GM23338 (cell line): ENCODE results near the gene PIAS1. TPM values are rescaled to one million over a fixed set of nuclear protein-coding genes. Genes with fewer than 3 reads are reported as not detected.

Source experiments
- ATAC-seq: fragments of 200-7000 bp; cut with Tn5 transposase; 3 replicates; pipeline ENCODE4 v1.9.1; 2020
- DNase-seq: peaks from one replicate; pipeline ENCODE4 v3.0.0-alpha.2; 2015; ENCODE audit warnings: low spot score
- H2AFZ ChIP-seq: fragments of 200-600 bp; sonication (generic); 2 replicates; pipeline ENCODE4 v1.8.0; 2016; ENCODE audit warnings: antibody characterized with exemption, mild to moderate bottlenecking, moderate library complexity
- H3F3A ChIP-seq: fragments of 200-600 bp; sonication (generic); replicated peaks from 2 replicates; pipeline ENCODE4 v1.8.0; 2017; ENCODE audit warnings: antibody characterized with exemption, mixed run types, low read depth
- H3K27ac ChIP-seq: fragments of 200-600 bp; sonication (generic); 2 replicates; pipeline ENCODE4 v1.6.1; 2016; ENCODE audit warnings: low read depth
- H3K27me3 ChIP-seq: fragments of 200-600 bp; sonication (generic); 2 replicates; pipeline ENCODE4 v1.8.0; 2016; ENCODE audit warnings: mild to moderate bottlenecking, mixed run types, moderate library complexity; ENCODE audit not compliant: insufficient read depth
- H3K36me3 ChIP-seq: fragments of 200-600 bp; sonication (generic); 2 replicates; pipeline ENCODE4 v1.8.0; 2016; ENCODE audit warnings: mild to moderate bottlenecking; ENCODE audit not compliant: insufficient read depth
- H3K4me1 ChIP-seq: fragments of 200-600 bp; sonication (generic); 2 replicates; pipeline ENCODE4 v1.8.0; 2016; ENCODE audit warnings: mild to moderate bottlenecking, moderate library complexity; ENCODE audit not compliant: insufficient read depth
- H3K4me2 ChIP-seq: fragments of 200-600 bp; sonication (generic); 2 replicates; pipeline ENCODE4 v1.7.1; 2017; ENCODE audit warnings: mixed run types
- H3K4me3 ChIP-seq: fragments of 200-600 bp; sonication (generic); 2 replicates; pipeline ENCODE4 v1.6.1; 2016; ENCODE audit warnings: mixed run types
- H3K79me2 ChIP-seq: fragments of 200-600 bp; sonication (generic); replicated peaks from 2 replicates; pipeline ENCODE4 v1.8.0; 2017; ENCODE audit warnings: mild to moderate bottlenecking; ENCODE audit not compliant: insufficient read depth
- H3K9me2 ChIP-seq: fragments of 200-600 bp; sonication (generic); 2 replicates; pipeline ENCODE4 v1.8.0; 2017; ENCODE audit not compliant: insufficient read depth
- H4K20me1 ChIP-seq: fragments of 200-600 bp; sonication (generic); replicated peaks from 2 replicates; pipeline ENCODE4 v1.8.0; 2017; ENCODE audit warnings: mild to moderate bottlenecking; ENCODE audit not compliant: insufficient read depth
- H3K27ac Mint-ChIP-seq: 2 replicates; pipeline ENCODE4 v1.8.0; 2020; ENCODE audit warnings: inconsistent platforms, mild to moderate bottlenecking, moderate library complexity, mixed read lengths
- H3K27me3 Mint-ChIP-seq: 3 replicates; pipeline ENCODE4 v1.8.0; 2022; ENCODE audit warnings: low read depth, mild to moderate bottlenecking, moderate library complexity, mixed read lengths, inconsistent platforms; ENCODE audit not compliant: insufficient read depth, poor library complexity
- H3K36me3 Mint-ChIP-seq: 3 replicates; pipeline ENCODE4 v1.8.0; 2021; ENCODE audit warnings: low read depth, mild to moderate bottlenecking, inconsistent platforms, moderate library complexity, mixed read lengths
- H3K4me1 Mint-ChIP-seq: 3 replicates; pipeline ENCODE4 v1.8.0; 2020; ENCODE audit warnings: mild to moderate bottlenecking, inconsistent platforms, mixed read lengths
- H3K4me3 Mint-ChIP-seq: 3 replicates; pipeline ENCODE4 v1.8.0; 2021; ENCODE audit warnings: moderate library complexity, mild to moderate bottlenecking, inconsistent platforms, mixed read lengths
- H3K9me3 Mint-ChIP-seq: 3 replicates; pipeline ENCODE4 v1.8.0; 2020; ENCODE audit warnings: moderate library complexity, mild to moderate bottlenecking, inconsistent platforms, mixed read lengths
- CREB1 ChIP-seq: fragments of 250-450 bp; sonication (Bioruptor Pico); IDR thresholded peaks from 2 replicates; pipeline ENCODE4 v1.5.0; 2020; ENCODE audit warnings: low read depth, mild to moderate bottlenecking, moderate library complexity
- CTCF ChIP-seq, 2 experiments: fragments of 200-600 bp in 1 of 2; sonication (generic) in 1 of 2; conservative IDR thresholded peaks; 2 replicates each; pipeline versions ENCODE4 v1.5.1 to v1.6.1; 2016 to 2017; ENCODE audit warnings: antibody characterized with exemption in 2 of 2, low read depth in 2 of 2, mild to moderate bottlenecking in 2 of 2, moderate library complexity in 1 of 2
- EZH2 ChIP-seq: fragments of 200-600 bp; sonication (generic); IDR thresholded peaks from one replicate; pipeline ENCODE4 v1.8.0; 2017; ENCODE audit warnings: antibody characterized with exemption, mild to moderate bottlenecking, low read depth; ENCODE audit not compliant: unreplicated experiment
- EZH2phosphoT487 ChIP-seq: fragments of 200-600 bp; sonication (generic); IDR thresholded peaks from one replicate; pipeline ENCODE4 v1.8.1; 2018; ENCODE audit warnings: antibody characterized with exemption; ENCODE audit not compliant: unreplicated experiment
- JUNB ChIP-seq: IDR thresholded peaks from one replicate; pipeline ENCODE4 v1.6.1; 2016; ENCODE audit warnings: antibody characterized with exemption; ENCODE audit not compliant: unreplicated experiment
- NANOG ChIP-seq: IDR thresholded peaks from 2 replicates; pipeline ENCODE4 v1.6.1; 2016; ENCODE audit warnings: antibody characterized with exemption, borderline replicate concordance
- POLR2AphosphoS5 ChIP-seq: IDR thresholded peaks from 2 replicates; pipeline ENCODE4 v1.6.1; 2016; ENCODE audit warnings: antibody characterized with exemption, low read depth
- REST ChIP-seq: IDR thresholded peaks from one replicate; pipeline ENCODE4 v1.6.1; 2018; ENCODE audit warnings: antibody characterized with exemption; ENCODE audit not compliant: unreplicated experiment
- STAT1 ChIP-seq: IDR thresholded peaks from one replicate; pipeline ENCODE4 v1.6.1; 2016; ENCODE audit warnings: antibody characterized with exemption; ENCODE audit not compliant: unreplicated experiment
- ZNF114 ChIP-seq: fragments of 250-450 bp; sonication (Bioruptor Pico); IDR thresholded peaks from 2 replicates; pipeline ENCODE4 v1.5.0; 2020; ENCODE audit warnings: mild to moderate bottlenecking, moderate library complexity
- ZNF331 ChIP-seq: fragments of 250-450 bp; sonication (Bioruptor Pico); IDR thresholded peaks from 2 replicates; pipeline ENCODE4 v1.5.0; 2020; ENCODE audit warnings: low read depth, mild to moderate bottlenecking, moderate library complexity
- polyA plus RNA-seq: library from polyadenylated mRNA; unstranded; fragments of >200 nt; fragmentation: Nextera tagmentation; extraction: Ambion mirVana; gene quantifications from 2 replicates; pipeline ENCODE4 v1.2.1, GENCODE V29; 2016
- total RNA-seq: library from RNA; depleted of rRNA; stranded (reverse); fragments of >200 nt; shearing (Covaris generic); gene quantifications from 2 replicates; pipeline ENCODE4 v1.2.3, GENCODE V29; 2014
- TF ChIP-seq, protein P1 (sequence below): fragments of 250-450 bp; sonication (Bioruptor Pico); IDR thresholded peaks from 2 replicates; pipeline ENCODE4 v1.5.0; 2020; ENCODE audit warnings: mild to moderate bottlenecking, moderate library complexity
- TF ChIP-seq, protein P2 (sequence below): IDR thresholded peaks from 2 replicates; pipeline ENCODE4 v1.6.1; 2016; ENCODE audit warnings: antibody characterized with exemption

Gene PIAS1
- total and polyA plus RNA-seq, 2 experiments from 2014 or later = 30.7 to 32.1 TPM

DNA sequence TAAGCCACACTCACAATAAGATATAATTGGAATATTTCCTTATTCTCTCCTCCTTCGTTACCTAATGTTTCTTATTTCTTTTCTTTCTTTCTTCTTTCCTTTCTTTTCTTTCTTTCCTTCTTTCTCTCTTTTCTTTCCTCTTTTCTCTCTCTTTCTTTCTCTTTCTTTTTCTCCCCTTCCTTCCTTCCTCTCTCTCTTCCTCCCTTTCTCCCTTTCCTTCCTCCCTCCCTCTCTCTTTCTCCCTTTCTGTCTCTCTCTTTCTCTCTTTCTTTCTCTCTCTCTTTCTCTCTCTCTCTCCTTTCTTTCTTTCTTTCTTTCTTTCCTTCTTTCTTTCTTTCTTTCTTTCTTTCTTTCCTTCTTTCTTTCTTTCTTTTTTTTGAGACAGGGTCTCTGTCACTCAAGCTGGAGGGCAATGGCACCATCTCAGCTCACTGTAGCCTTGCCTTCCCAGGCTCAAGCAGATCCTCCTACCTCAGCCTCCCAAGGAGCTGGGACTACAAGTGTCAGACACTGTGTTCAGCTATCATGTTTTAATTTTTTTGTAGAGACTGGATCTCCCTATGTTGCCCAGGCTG, 19.3 kb upstream of the PIAS1 start:
- Histone ChIP-seq H3F3A (no peaks in the 10 kb centered on the region), H3K4me3 (no peak overlapping the region), H3K4me1 (no peaks in the 10 kb centered on the region), H3K4me2 (no peak overlapping the region), H3K79me2 (no peaks in the 10 kb centered on the region), H3K27ac (no peak overlapping the region), H3K36me3 (no peaks in the 10 kb centered on the region), H3K9me2 (no peaks in the 10 kb centered on the region), H4K20me1 (no peaks in the 10 kb centered on the region), H2AFZ (no peak overlapping the region; the same call in 1 of the 2 replicates), H3K27me3 (no peaks in the 10 kb centered on the region)
- no peak overlapping the region for H3K4me3 Mint-ChIP-seq
- H3K9me3 Mint-ChIP-seq = peaks cover 2% of the 10 kb centered on the region; the same call in 1 of the 3 replicates
- no peak overlapping the region for H3K27ac Mint-ChIP-seq
- H3K36me3 Mint-ChIP-seq = no peaks in the 10 kb centered on the region
- DNase-seq (no peak), ATAC-seq (no peak)
- no peak for TF ChIP-seq POLR2AphosphoS5
- TF ChIP-seq NANOG = no peak
- TF ChIP-seq REST = no peak
- TF ChIP-seq, protein P1, sequence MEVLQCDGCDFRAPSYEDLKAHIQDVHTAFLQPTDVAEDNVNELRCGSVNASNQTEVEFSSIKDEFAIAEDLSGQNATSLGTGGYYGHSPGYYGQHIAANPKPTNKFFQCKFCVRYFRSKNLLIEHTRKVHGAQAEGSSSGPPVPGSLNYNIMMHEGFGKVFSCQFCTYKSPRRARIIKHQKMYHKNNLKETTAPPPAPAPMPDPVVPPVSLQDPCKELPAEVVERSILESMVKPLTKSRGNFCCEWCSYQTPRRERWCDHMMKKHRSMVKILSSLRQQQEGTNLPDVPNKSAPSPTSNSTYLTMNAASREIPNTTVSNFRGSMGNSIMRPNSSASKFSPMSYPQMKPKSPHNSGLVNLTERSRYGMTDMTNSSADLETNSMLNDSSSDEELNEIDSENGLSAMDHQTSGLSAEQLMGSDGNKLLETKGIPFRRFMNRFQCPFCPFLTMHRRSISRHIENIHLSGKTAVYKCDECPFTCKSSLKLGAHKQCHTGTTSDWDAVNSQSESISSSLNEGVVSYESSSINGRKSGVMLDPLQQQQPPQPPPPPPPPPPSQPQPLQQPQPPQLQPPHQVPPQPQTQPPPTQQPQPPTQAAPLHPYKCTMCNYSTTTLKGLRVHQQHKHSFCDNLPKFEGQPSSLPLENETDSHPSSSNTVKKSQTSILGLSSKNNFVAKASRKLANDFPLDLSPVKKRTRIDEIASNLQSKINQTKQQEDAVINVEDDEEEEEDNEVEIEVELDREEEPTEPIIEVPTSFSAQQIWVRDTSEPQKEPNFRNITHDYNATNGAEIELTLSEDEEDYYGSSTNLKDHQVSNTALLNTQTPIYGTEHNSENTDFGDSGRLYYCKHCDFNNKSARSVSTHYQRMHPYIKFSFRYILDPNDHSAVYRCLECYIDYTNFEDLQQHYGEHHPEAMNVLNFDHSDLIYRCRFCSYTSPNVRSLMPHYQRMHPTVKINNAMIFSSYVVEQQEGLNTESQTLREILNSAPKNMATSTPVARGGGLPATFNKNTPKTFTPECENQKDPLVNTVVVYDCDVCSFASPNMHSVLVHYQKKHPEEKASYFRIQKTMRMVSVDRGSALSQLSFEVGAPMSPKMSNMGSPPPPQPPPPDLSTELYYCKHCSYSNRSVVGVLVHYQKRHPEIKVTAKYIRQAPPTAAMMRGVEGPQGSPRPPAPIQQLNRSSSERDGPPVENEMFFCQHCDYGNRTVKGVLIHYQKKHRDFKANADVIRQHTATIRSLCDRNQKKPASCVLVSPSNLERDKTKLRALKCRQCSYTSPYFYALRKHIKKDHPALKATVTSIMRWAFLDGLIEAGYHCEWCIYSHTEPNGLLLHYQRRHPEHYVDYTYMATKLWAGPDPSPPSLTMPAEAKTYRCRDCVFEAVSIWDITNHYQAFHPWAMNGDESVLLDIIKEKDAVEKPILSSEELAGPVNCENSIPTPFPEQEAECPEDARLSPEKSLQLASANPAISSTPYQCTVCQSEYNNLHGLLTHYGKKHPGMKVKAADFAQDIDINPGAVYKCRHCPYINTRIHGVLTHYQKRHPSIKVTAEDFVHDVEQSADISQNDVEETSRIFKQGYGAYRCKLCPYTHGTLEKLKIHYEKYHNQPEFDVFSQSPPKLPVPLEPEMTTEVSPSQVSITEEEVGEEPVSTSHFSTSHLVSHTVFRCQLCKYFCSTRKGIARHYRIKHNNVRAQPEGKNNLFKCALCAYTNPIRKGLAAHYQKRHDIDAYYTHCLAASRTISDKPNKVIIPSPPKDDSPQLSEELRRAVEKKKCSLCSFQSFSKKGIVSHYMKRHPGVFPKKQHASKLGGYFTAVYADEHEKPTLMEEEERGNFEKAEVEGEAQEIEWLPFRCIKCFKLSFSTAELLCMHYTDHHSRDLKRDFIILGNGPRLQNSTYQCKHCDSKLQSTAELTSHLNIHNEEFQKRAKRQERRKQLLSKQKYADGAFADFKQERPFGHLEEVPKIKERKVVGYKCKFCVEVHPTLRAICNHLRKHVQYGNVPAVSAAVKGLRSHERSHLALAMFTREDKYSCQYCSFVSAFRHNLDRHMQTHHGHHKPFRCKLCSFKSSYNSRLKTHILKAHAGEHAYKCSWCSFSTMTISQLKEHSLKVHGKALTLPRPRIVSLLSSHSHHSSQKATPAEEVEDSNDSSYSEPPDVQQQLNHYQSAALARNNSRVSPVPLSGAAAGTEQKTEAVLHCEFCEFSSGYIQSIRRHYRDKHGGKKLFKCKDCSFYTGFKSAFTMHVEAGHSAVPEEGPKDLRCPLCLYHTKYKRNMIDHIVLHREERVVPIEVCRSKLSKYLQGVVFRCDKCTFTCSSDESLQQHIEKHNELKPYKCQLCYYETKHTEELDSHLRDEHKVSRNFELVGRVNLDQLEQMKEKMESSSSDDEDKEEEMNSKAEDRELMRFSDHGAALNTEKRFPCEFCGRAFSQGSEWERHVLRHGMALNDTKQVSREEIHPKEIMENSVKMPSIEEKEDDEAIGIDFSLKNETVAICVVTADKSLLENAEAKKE (CRISPR knock-in tag) = no peak
- TF ChIP-seq ZNF114 = no peak
- no peak for TF ChIP-seq CREB1 (CRISPR knock-in tag)
- TF ChIP-seq, protein P2, sequence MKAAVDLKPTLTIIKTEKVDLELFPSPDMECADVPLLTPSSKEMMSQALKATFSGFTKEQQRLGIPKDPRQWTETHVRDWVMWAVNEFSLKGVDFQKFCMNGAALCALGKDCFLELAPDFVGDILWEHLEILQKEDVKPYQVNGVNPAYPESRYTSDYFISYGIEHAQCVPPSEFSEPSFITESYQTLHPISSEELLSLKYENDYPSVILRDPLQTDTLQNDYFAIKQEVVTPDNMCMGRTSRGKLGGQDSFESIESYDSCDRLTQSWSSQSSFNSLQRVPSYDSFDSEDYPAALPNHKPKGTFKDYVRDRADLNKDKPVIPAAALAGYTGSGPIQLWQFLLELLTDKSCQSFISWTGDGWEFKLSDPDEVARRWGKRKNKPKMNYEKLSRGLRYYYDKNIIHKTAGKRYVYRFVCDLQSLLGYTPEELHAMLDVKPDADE = no peak
- TF ChIP-seq ZNF331 (CRISPR knock-in tag) = no peak
- no peak for TF ChIP-seq EZH2phosphoT487
- no peak for TF ChIP-seq EZH2
- no peak for TF ChIP-seq CTCF (conservative IDR thresholded peaks at IDR 0.05; ENCODE audit: low read depth in 2 of 2)
- no peak for TF ChIP-seq STAT1
- no peak for TF ChIP-seq JUNB
- H3K27me3 Mint-ChIP-seq = no peaks in the 10 kb centered on the region
- H3K4me1 Mint-ChIP-seq = no peaks in the 10 kb centered on the region
